ENCODE measurements around the gene ABCB1. TPM values are rescaled to one million over a fixed set of nuclear protein-coding genes. Genes with fewer than 3 reads are reported as not detected.

The ABCB1 gene
- total and polyA plus RNA-seq, 2 of the 13 experiments (the other 11 are each of a cell fraction or from before 2014, with no cell fraction given) = 42.8 to 52.6 TPM

DNA sequence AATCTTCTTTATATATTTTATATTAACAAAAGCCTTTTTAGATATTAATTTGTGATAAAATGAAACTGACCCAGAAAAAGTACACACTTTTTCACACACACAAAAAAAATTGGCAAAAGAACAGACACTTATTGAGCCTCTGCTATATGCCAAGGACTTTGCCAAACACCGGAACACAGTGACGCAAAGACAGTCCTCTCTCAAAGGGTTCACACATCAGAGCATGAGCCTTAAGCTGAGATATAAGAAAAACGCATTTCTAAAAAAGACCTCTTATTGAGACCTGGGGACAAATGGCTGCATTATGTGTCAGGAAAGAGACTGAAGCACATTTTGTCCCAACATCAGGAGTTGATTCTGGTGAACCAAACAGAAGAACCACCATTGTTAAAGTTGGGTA, 101.2 kb downstream of the ABCB1 start:
- Histone ChIP-seq H3K4me2 (ENCODE audit: low read depth, low read length) (no peak overlapping the region), H2AFZ (ENCODE audit: low read length) (no peak overlapping the region), H3K36me3 (replicated peaks in 1 of 2; ENCODE audit: control insufficient read depth in 1 of 2, insufficient read depth in 2 of 2, low read length in 2 of 2) (no peaks in the 10 kb centered on the region), H3K27me3 (ENCODE audit: control insufficient read depth in 1 of 2, insufficient read depth in 2 of 2, low read length in 2 of 2) (no peaks in the 10 kb centered on the region), H3K4me1 (ENCODE audit: insufficient read depth, low read length) (peaks cover 31% of the 10 kb centered on the region), H3K9ac (ENCODE audit: insufficient read depth, low read depth, low read length) (no peak overlapping the region), H3K27ac (ENCODE audit: extremely low read length, insufficient read depth, low read length) (no peak overlapping the region), H4K20me1 (ENCODE audit: insufficient read depth, low read length) (no peaks in the 10 kb centered on the region), H3K9me3 (ENCODE audit: low read length) (no peaks in the 10 kb centered on the region), H3K4me3 (replicated peaks in 1 of 3; ENCODE audit: insufficient read depth in 1 of 3, low read depth in 2 of 3, low read length in 3 of 3) (no peak overlapping the region), H3K79me2 (ENCODE audit: insufficient read depth, low read length) (no peaks in the 10 kb centered on the region)
- 95% methylated on average over 3 of the region's 3 CpGs for WGBS (ENCODE audit: low lambda C conversion rate)
- no peak for TF ChIP-seq FIP1L1 (IDR thresholded peaks at IDR 0.05; ENCODE audit: borderline replicate concordance, insufficient read depth, low read depth, low read length)
- TF ChIP-seq, protein P1, sequence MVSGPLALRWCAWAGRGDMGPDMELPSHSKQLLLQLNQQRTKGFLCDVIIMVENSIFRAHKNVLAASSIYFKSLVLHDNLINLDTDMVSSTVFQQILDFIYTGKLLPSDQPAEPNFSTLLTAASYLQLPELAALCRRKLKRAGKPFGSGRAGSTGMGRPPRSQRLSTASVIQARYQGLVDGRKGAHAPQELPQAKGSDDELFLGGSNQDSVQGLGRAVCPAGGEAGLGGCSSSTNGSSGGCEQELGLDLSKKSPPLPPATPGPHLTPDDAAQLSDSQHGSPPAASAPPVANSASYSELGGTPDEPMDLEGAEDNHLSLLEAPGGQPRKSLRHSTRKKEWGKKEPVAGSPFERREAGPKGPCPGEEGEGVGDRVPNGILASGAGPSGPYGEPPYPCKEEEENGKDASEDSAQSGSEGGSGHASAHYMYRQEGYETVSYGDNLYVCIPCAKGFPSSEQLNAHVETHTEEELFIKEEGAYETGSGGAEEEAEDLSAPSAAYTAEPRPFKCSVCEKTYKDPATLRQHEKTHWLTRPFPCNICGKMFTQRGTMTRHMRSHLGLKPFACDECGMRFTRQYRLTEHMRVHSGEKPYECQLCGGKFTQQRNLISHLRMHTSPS (CRISPR knock-in tag; IDR thresholded peaks at IDR 0.05; ENCODE audit: low read depth) = no peak
- TF ChIP-seq, protein P2, sequence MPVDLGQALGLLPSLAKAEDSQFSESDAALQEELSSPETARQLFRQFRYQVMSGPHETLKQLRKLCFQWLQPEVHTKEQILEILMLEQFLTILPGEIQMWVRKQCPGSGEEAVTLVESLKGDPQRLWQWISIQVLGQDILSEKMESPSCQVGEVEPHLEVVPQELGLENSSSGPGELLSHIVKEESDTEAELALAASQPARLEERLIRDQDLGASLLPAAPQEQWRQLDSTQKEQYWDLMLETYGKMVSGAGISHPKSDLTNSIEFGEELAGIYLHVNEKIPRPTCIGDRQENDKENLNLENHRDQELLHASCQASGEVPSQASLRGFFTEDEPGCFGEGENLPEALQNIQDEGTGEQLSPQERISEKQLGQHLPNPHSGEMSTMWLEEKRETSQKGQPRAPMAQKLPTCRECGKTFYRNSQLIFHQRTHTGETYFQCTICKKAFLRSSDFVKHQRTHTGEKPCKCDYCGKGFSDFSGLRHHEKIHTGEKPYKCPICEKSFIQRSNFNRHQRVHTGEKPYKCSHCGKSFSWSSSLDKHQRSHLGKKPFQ (CRISPR knock-in tag; IDR thresholded peaks at IDR 0.05; ENCODE audit: insufficient replicate concordance) = no peak
- TF ChIP-seq ZNF724P (CRISPR knock-in tag; IDR thresholded peaks at IDR 0.05; ENCODE audit: borderline replicate concordance) = no peak
- TF ChIP-seq ZNF572 (CRISPR knock-in tag; IDR thresholded peaks at IDR 0.05) = no peak
- TF ChIP-seq ZBTB3 (CRISPR knock-in tag; IDR thresholded peaks at IDR 0.05; ENCODE audit: borderline replicate concordance, low read depth) = no peak
- TF ChIP-seq, protein P3, sequence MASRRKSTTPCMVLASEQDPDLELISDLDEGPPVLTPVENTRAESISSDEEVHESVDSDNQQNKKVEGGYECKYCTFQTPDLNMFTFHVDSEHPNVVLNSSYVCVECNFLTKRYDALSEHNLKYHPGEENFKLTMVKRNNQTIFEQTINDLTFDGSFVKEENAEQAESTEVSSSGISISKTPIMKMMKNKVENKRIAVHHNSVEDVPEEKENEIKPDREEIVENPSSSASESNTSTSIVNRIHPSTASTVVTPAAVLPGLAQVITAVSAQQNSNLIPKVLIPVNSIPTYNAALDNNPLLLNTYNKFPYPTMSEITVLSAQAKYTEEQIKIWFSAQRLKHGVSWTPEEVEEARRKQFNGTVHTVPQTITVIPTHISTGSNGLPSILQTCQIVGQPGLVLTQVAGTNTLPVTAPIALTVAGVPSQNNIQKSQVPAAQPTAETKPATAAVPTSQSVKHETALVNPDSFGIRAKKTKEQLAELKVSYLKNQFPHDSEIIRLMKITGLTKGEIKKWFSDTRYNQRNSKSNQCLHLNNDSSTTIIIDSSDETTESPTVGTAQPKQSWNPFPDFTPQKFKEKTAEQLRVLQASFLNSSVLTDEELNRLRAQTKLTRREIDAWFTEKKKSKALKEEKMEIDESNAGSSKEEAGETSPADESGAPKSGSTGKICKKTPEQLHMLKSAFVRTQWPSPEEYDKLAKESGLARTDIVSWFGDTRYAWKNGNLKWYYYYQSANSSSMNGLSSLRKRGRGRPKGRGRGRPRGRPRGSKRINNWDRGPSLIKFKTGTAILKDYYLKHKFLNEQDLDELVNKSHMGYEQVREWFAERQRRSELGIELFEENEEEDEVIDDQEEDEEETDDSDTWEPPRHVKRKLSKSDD (CRISPR knock-in tag; IDR thresholded peaks at IDR 0.05; ENCODE audit: low read depth) = no peak
- no peak for TF ChIP-seq ZNF451 (CRISPR knock-in tag; IDR thresholded peaks at IDR 0.05)
- TF ChIP-seq, protein P4, sequence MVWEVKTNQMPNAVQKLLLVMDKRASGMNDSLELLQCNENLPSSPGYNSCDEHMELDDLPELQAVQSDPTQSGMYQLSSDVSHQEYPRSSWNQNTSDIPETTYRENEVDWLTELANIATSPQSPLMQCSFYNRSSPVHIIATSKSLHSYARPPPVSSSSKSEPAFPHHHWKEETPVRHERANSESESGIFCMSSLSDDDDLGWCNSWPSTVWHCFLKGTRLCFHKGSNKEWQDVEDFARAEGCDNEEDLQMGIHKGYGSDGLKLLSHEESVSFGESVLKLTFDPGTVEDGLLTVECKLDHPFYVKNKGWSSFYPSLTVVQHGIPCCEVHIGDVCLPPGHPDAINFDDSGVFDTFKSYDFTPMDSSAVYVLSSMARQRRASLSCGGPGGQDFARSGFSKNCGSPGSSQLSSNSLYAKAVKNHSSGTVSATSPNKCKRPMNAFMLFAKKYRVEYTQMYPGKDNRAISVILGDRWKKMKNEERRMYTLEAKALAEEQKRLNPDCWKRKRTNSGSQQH (CRISPR knock-in tag; IDR thresholded peaks at IDR 0.05; ENCODE audit: low read depth) = no peak
- ATAC-seq (no peak), DNase-seq (ENCODE audit: low spot score) (no peak), FAIRE-seq (no peak)
- intact Hi-C loops (cut with micrococcal nuclease; ENCODE audit: unreplicated experiment) = loop anchor here (5.0 kb wide), 1 partner anchor 37 kb away; no protein-coding TSS in a partner anchor
- in situ Hi-C loops (cut with HindIII; ENCODE audit: extremely low pct_ligation_motif_present, low pct_unique_long_range_greater_than_20kb) = no loop called here
- ChIA-PET CTCF (ENCODE audit: low intra/inter-chr PET ratio, low total read pairs) (no interaction called here), POLR2A (interaction anchor here (0.8 kb wide), 1 partner anchor 35 kb away, joined by 3 read pairs; no protein-coding TSS in a partner anchor)
- BruUV-seq (replicated peaks) = no TSS peak
